Progenitor cell of endocrine pancreas (in vitro differentiated cells): ENCODE data around the gene NEUROD1. TPM values are rescaled to one million over a fixed set of nuclear protein-coding genes. Genes with fewer than 3 reads are reported as not detected.

Experiments
- DNase-seq: peaks from one replicate; pipeline ENCODE4 v3.0.0; 2021; ENCODE audit warnings: low spot score; ENCODE audit not compliant: unreplicated experiment
- H3K27ac Mint-ChIP-seq: 2 replicates; pipeline ENCODE4 v1.8.0; 2021; ENCODE audit warnings: mild to moderate bottlenecking, moderate library complexity, mixed read lengths
- H3K27me3 Mint-ChIP-seq: 2 replicates; pipeline ENCODE4 v1.8.0; 2021; ENCODE audit warnings: mixed read lengths
- H3K36me3 Mint-ChIP-seq: 2 replicates; pipeline ENCODE4 v1.8.0; 2022; ENCODE audit warnings: mixed read lengths; ENCODE audit not compliant: insufficient read depth
- H3K4me1 Mint-ChIP-seq: 2 replicates; pipeline ENCODE4 v1.8.0; 2021; ENCODE audit warnings: low read depth, mixed read lengths
- H3K4me3 Mint-ChIP-seq: 2 replicates; pipeline ENCODE4 v1.8.0; 2021; ENCODE audit warnings: low read depth, mild to moderate bottlenecking, moderate library complexity, mixed read lengths
- H3K9me3 Mint-ChIP-seq: 2 replicates; pipeline ENCODE4 v1.8.0; 2021; ENCODE audit warnings: low read depth, mixed read lengths
- total RNA-seq: library from RNA; stranded (reverse); gene quantifications from 2 replicates; pipeline ENCODE4 v1.2.1, GENCODE V29; 2021
- TF ChIP-seq, protein P1 (sequence below): fragments of 200-600 bp; sonication (generic); IDR thresholded peaks from one replicate; pipeline ENCODE4 v1.5.0; 2021; ENCODE audit warnings: antibody characterized with exemption, mild to moderate bottlenecking; ENCODE audit not compliant: unreplicated experiment

NEUROD1 gene
- total RNA-seq, 1 donor from 2014 or later, result 33.3 TPM

DNA sequence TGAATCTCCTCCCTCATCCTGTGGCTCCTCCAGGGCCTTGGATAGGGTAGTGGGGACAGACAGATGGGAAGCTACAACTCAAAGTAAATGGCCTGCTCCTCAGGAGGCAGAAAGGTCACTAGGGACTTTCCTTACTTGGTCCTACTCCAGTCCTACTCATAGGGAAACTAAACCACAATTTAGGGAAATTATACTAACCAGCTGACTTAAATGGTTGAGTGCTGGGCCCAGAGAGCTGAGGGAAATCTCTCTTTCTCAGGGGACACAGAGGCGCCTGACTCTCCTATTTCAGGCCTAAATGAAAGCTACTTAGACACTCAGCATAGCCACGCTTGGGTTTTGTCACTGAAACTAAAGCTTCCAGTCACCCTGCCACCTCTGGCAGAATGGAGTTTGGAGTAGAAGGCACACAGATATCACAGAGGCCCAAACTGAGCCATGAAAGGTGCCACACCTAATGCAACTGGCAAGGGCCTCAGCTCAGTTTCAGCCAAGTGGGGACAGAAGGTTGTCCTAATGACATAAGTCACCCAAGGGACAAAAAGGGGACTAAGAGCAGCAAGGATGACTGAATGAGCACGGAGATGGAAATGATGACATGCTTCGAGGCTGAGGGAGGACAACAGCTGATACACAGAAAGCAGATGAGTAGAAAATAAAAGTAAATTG, 47.5 kb downstream of the NEUROD1 start:
- H3K4me1 Mint-ChIP-seq, result peaks cover 1% of the 10 kb centered on the region
- no peaks in the 10 kb centered on the region for H3K36me3 Mint-ChIP-seq
- H3K4me3 Mint-ChIP-seq, result no peak overlapping the region
- H3K27me3 Mint-ChIP-seq, result peaks cover 3% of the 10 kb centered on the region
- no peak overlapping the region for H3K27ac Mint-ChIP-seq
- no peak for DNase-seq
- H3K9me3 Mint-ChIP-seq, result no peaks in the 10 kb centered on the region
- TF ChIP-seq, protein P1, sequence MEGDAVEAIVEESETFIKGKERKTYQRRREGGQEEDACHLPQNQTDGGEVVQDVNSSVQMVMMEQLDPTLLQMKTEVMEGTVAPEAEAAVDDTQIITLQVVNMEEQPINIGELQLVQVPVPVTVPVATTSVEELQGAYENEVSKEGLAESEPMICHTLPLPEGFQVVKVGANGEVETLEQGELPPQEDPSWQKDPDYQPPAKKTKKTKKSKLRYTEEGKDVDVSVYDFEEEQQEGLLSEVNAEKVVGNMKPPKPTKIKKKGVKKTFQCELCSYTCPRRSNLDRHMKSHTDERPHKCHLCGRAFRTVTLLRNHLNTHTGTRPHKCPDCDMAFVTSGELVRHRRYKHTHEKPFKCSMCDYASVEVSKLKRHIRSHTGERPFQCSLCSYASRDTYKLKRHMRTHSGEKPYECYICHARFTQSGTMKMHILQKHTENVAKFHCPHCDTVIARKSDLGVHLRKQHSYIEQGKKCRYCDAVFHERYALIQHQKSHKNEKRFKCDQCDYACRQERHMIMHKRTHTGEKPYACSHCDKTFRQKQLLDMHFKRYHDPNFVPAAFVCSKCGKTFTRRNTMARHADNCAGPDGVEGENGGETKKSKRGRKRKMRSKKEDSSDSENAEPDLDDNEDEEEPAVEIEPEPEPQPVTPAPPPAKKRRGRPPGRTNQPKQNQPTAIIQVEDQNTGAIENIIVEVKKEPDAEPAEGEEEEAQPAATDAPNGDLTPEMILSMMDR, result no peak

DNA sequence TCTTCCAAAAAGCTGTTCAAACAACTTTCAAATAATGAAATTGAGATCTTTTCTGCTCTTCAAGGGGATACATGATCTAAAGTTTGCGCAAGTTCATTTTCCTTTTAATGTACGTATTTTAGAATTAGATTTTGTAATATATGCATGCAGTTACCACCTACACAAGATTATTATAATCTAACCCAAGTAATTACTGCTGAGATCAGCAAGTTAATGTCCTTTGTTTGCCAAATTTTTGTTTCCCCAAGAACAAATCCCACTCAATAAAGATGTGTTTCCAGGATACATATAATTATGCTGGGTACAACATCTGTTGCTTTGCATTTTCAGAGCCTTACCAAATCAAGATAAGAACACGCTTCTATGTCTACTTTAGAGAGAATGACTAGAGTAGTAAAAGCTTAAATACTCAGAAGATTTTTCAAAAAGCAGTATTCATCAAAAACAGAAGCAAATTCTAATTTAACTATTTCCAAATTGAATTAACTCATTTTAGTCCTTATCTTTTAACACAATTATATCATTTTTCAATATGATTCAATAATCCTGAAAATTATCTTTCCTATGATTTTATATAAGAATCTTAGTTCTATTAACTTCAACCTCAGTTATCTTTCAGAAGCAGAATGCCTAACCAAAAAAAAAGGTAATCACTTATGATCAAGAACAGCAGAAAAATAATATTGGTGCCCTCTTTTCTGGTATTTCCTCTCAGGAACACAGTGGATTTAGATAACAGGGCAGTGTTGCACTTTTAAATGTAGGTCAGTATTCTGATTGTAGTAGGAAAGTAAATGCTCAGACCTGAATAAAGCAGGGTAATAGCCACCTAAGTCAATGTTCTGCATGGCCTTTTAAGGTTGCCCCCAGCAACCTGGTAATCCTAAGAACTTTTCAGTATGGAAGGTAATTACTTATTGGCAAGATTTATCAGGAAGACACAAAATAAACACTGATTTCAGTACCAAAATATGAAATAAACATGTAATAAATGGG, 51.4 kb downstream of the NEUROD1 start:
- Mint-ChIP-seq H3K27me3 (peaks cover 12% of the 10 kb centered on the region), H3K4me1 (peaks cover 1% of the 10 kb centered on the region), H3K9me3 (peaks cover 4% of the 10 kb centered on the region), H3K27ac (no peak overlapping the region), H3K36me3 (no peaks in the 10 kb centered on the region), H3K4me3 (no peak overlapping the region)
- TF ChIP-seq, protein P1, result no peak
- DNase-seq, result no peak

DNA sequence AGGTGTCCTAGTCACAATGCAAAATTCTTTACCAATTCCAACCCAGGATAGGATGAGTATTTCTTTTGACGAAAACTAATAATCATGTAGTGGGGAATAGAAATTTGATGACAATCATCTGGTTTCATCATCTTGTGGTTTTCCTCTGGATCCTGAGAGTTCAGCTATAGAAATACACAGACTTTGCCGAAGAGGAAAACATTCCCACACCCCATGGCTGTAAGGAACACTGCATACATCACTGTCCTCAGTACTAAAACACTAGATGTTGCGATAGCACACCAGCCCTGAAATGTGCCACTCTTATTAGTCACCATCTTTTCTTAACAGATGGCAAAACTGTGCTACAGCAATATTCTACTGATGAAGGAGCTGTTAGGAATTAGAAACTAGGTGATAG, 52.8 kb downstream of the NEUROD1 start:
- H3K9me3 Mint-ChIP-seq, result peaks cover 4% of the 10 kb centered on the region
- no peak overlapping the region for H3K4me3 Mint-ChIP-seq
- peaks cover 8% of the 10 kb centered on the region for H3K27me3 Mint-ChIP-seq

DNA sequence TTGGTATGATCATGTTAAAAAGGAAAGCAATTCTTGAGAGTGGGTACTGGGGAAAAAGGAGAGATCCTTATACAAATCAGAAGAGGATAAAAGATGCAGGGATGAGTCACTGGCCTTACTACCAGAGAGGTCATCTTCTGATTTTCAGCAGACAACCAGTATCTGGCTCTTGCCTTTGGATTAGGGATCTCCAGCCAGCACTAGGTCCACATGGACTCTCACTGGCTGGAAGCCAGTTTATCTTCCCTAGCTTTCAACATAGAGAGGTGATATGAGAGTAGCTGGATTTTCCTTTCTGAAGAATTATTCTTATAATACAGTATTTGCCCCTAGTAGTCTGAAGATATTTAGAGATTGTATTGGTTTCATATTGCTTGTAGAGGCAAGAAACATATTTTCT, 53.6 kb downstream of the NEUROD1 start:
- Mint-ChIP-seq H3K9me3 (peaks cover 4% of the 10 kb centered on the region), H3K4me3 (no peak overlapping the region), H3K36me3 (no peaks in the 10 kb centered on the region), H3K4me1 (peaks cover 5% of the 10 kb centered on the region), H3K27me3 (peaks cover 8% of the 10 kb centered on the region), H3K27ac (no peak overlapping the region)
- DNase-seq, result no peak
- TF ChIP-seq, protein P1, result no peak

More for the DNA sequence above, 52.8 kb downstream of the NEUROD1 start:
- no peak for DNase-seq
- H3K4me1 Mint-ChIP-seq, result peaks cover 5% of the 10 kb centered on the region
- no peaks in the 10 kb centered on the region for H3K36me3 Mint-ChIP-seq
- H3K27ac Mint-ChIP-seq, result no peak overlapping the region
- TF ChIP-seq, protein P1, result no peak

Other genes with a start within 250 kb of the NEUROD1 start
- gene ITGA4, start 223.1 kb downstream of the NEUROD1 start, total RNA-seq, result 0.96 and 1.5 TPM in 2 replicates
- gene CERKL, start 23.4 kb downstream of the NEUROD1 start, total RNA-seq, result 2.6 and 2.9 TPM in 2 replicates
- 64.4 and 69.7 TPM in 2 replicates for gene ITPRID2, start 211.2 kb upstream of the NEUROD1 start, total RNA-seq